EH (cell line): Measurements from ENCODE around the gene UGT2A1.
"Not testable (repeated sequence)": the region's sequence is repeated elsewhere in the genome, so short reads cannot be mapped to it uniquely, and the experiment has no call there.

Experiments
- DNase-seq: peaks from one replicate; pipeline ENCODE4 v3.0.0-alpha.2; 2015; ENCODE audit warnings: low read depth

The UGT2A1 gene

GRCh38 chr4:69653147-69653546 is at the start of gene UGT2A1:
UGT2A1 (minus strand) TSS chr4:69653247; CDS start chr4:69647644, 5,603 bp downstream.
- no peak for DNase-seq

DNA sequence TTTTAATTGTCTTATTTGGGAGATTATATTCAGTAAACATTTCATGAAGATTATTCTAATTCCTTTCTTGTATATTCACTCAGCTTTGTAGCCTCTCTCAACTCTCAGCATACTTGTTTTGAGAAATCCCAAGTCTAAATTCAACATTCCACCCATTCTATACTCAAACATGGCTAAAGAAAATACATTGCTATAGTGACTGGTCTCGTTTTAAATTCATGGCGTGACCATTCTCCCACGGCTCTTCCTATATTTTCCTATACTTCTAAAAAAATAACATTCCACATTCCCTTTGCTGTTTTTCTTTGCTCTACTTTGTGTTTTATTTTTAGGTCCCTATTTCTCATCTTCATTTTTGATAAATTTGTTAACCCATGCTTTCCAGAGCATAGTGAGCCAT is 49.2 kb upstream of the UGT2A1 start:
- DNase-seq, result no peak

- no peak for DNase-seq
Observed at GRCh38 chr4:69701696-69702095, 48.6 kb upstream of the UGT2A1 start.

- no peak for DNase-seq
Observed at GRCh38 chr4:69697536-69698242, 44.6 kb upstream of the UGT2A1 start.

DNA sequence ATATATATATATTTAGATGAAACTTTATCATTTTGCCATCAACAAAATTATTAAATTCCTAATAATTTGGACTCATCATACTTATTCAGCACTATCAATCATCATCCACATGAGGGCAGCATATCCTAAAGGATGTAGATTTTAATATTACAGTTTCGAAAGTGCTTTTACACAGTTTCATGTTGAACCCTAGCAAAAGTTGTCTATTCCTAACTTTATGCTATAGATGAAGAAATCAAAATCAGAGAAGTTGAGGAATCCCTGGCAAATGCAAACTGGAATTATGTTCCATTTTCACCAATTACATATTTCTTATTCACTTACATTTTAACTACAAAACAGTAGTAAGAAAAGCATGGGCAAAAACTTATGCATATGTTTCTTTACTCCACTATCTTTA is 36.6 kb upstream of the UGT2A1 start:
- DNase-seq, result peak; percentile 24

DNA sequence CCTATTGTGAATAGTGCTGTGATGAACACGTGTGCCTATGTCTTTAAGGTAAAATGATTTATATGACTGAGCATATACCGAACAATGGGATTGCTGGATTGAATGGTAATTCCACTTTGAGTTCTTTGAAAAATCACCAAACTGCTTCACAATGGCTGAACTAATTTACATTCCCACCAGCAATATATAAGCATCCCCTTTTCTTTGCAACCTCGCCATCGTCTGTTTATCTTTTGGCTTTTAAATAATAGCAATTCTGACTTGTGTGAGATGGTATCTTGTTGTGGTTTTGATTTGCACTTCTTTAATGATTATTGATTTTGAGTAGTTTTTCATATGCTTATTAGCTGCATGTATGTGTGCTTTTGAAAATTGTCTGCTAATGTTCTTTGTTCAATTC is 31.8 kb upstream of the UGT2A1 start:
- DNase-seq, result no peak

DNA sequence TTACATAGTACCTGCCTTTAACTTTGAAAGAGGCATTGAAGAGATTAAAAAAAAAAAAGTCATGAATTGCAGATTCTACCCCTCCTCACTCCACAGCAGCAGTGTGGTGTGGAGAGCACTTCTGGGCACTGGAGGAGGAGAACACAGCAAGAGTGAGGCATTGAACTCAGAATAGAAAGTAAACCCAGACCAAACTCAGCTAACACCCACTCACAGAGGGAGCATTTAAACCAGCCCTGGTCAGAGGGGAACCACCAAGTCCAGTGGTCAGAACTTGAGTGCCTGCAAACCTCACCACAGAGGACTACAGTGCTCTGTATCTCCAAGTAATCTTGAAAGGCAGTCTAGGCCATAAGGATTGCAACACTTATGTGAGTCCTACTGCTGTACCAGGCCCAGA is 15.6 kb upstream of the UGT2A1 start:
- no peak for DNase-seq

DNA sequence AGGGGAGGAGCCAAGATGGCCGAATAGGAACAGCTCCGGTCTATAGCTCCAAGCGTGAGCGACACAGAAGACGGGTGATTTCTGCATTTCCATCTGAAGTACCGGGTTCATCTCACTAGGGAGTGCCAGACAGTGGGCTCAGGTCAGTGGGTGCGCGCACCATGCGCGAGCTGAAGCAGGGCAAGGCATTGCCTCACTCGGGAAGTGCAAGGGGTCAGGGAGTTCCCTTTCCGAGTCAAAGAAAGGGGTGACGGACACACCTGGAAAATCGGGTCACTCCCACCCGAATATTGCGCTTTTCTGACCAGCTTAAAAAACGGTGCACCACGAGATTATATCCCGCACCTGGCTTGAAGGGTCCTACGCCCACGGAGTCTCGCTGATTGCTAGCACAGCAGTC is 11.0 kb upstream of the UGT2A1 start:
- not testable (repeated sequence) for DNase-seq

DNA sequence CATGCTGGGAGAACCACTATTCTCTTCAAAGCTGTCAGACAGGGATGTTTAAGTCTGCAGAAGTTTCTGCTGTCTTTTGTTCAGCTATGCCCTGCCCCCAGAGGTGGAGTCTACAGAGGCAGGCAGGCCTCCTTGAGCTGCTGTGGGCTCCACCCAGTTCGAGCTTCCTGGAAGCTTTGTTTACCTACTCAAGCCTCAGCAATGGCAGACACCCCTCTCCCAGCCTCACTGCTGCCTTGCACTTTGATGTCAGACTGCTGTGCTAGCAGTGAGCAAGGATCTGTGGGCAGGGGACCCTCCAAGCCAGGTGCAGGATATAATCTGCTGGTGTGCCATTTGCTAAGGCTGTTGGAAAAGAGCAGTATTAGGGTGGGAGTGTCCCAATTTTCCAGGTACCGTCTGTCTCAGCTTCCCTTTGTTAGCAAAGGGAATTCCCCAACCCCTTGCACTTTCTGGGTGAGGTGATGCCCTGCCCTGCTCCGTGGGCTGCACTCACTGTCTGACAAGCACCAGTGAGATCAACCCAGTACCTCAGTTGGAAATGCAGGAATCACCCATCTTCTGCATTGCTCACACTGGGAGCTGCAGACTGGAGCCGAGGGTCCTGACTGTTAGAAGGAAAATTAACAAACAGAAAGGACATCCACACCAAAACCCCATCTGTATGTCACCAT is 8.2 kb upstream of the UGT2A1 start:
- not testable (repeated sequence) for DNase-seq

DNA sequence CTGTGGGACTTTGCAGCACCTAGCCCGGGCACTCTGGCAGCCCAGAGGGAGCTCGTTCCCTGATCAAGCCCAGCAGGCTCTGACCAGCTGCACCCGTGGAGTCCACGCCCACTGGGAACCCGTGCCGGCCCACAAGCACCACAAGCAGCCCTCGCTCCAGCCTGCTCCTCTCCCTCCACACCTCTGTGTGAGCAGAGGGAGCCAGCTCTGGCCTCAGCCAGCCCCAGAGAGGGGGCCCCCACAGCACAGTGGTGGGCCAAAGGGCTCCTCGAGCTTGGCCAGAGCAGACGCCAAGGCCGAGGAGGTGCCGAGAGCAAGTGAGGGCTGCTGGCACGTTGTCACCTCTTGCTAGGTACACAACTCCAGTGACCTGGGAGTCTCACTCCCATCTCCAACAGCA is 5.1 kb upstream of the UGT2A1 start:
- no peak for DNase-seq

DNA sequence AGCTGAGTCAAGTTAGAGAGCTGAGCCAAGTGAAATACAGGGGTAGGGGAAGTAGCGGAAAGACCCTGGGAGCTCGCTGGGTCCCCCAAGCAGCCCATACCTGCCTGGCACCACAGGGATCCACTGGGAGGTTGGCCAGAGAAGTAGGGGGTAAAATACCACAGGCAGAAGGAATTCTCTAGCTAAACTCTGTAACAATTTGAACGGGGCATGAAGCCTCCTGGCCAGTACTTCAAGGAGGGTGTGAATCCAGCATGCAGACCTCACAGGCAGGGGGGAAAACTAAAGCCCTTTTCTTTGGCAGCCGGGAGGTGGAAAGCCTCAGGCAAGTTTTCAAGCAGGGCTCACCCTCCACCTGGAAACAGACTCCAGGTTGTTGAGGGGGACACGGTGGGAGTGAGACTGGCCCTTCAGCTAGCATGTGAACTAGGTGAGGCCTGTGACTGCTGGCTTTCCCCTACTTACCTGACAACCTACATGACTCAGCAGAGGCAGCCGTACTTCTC is 3.7 kb upstream of the UGT2A1 start:
- DNase-seq, result no peak

- DNase-seq, result no peak
Observed at GRCh38 chr4:69650872-69651271, 2.2 kb downstream of the UGT2A1 start.

GRCh38 chr4:69649629-69650028 is 3.4 kb downstream of the UGT2A1 start:
- DNase-seq, result no peak

- no peak for DNase-seq
Observed at GRCh38 chr4:69649207-69649606, 3.8 kb downstream of the UGT2A1 start.

DNA sequence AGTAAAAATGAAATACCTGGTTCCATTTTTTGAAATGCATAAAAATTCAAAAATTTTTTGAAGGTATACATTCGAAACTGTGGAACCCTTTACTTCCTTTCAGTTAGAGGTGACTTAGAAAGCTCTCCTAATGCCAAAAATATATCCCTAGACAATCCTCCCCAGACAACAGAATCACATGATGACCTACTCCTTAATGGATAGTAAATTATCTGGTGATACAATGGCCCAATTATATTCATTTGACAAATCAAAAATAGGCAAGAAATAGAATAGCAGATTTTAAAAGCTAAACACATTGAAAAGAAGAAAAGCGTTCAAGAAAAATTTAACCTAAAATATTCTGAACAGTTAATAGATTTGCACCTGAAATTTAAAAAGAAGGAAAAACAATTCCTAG is 10.1 kb downstream of the UGT2A1 start:
- no peak for DNase-seq

DNA sequence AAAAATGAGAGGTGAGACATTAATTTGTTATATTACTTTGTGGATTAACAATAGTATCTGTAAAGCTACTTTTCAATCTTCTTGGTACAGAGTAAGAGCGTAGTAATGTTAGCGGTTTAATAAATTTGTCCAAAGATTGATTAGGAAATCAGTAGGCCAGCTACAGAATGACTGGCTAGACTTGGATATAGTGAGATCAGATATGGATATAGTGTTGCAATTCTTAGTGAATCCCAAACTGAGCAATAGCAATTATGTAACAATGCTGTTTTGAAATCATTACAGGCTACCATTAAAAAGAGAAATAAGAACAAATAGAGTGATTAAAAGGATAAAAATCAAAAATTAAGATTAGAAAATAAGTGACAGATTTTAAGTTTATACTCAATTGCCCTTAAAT is 12.8 kb downstream of the UGT2A1 start:
- DNase-seq, result no peak

DNA sequence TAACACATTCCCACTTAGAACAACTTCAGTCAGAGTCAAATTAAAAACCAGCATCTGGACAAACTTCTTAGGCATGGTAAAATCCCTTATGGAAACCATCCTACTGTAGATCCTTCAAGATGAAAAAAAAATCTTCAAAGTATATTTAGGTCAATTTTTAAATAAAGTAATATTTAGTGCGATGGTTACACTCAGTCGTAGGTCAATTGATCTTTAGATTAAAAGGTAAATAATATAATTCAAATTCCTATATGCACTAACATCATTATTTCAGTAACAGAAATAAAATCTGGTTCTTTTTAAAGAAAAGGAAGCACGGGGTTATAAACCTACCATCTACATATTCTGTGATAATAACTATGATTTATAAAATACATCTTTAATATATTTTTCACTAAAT is 13.5 kb downstream of the UGT2A1 start, which contains the start of gene UGT2A2:
Gene UGT2A2, minus strand, starts transcription at position 101 of the 400 bp plus-strand sequence. Its CDS starts 2 bp downstream, at position 99.
- no peak for DNase-seq

GRCh38 chr4:69617083-69617694 is 35.9 kb downstream of the UGT2A1 start:
- DNase-seq, result no peak

DNA sequence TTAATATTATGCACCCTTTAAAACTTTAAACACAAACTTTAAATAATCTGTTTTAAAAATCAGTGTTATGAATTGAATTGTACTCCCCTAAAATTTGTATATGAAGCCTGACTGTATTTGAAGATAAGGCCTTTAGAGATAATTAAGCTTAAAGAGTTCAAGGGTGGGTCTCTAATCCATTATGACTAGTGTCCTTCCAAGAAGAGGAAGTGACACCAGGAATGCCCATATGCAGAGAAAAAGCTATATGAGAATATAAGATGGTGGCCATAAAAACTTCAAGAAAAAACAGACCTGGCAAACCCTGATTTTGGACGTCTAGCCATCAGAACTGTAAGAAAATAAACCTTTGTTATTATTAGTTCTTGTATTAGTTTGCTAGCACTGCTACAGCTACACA is 42.6 kb downstream of the UGT2A1 start:
- DNase-seq, result no peak

DNA sequence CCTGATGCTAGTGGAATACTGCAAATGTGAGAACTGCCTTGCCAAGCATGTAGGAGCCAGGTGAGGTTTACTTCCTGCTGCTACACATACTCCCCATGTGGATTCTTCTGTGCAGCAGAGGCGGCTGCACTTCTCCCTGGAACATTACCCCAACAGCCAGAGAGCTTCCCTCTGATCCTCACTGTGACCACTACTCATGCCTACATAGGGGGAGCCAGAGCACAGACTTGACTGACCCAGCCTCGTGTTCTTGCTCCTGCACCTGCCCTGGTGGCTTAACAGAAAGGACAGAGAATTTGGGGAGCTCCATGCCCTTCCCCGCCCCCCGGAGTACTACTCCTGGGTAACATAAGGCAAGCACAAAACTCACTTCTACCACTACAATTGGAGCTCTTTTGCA is 52.0 kb downstream of the UGT2A1 start:
- DNase-seq, result no peak

GRCh38 chr4:69600013-69600412 is 53.0 kb downstream of the UGT2A1 start:
- DNase-seq, result no peak

DNA sequence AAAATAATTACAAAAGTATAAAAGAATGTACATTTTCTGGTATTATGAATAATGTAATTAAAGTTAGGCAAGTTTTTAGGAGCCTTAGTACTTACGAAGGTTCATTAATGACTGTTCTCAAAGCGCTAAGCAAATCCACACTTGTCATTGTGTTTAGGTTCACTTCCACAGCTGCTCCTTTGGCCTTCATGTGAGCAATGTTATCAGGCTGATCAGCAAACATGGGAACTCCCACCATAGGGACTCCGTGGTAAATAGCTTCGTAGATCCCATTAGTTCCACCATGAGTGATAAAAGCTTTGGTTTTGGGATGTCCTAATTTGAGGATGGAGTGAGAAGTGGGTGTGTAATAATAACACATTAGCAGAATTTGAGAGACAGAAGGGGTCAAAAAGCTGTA is 58.7 kb downstream of the UGT2A1 start:
- DNase-seq, result no peak

DNA sequence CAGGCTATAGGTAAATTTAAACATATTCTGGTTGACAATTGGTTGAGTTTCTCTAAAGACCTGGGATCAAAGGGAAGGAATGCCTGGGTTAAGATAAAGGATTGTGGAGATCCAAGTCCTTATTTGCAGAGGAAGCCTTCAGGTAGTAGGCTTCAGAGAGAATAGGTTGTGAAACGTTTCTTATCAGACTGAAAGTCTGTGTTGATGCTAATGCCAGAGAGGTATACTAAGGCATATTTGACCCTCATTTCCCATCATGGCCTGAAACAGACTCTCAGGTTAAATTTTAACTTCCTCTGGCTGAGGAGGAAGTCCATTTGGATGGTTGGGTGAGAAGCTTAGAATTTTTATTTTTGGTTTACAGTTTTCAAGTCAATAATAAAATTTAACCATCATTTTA is 61.7 kb downstream of the UGT2A1 start:
- no peak for DNase-seq
